ENCODE data around the gene HAPLN3. TPM values are rescaled to one million over a fixed set of nuclear protein-coding genes. Genes with fewer than 3 reads are reported as not detected.

HAPLN3 gene
- total and polyA plus RNA-seq, 2 donors (not counting 3 experiments of a cell fraction or from before 2014, with no cell fraction given), result 57.6 to 130 TPM

- BruUV-seq (replicated peaks), result no TSS peak
- H2AFZ ChIP-seq (ENCODE audit: low read depth, low read length), result peak overlapping the region; percentile 90
- H3K4me1 ChIP-seq (ENCODE audit: control insufficient read depth, extremely low read depth, insufficient read depth, low read length), result peaks cover 12% of the 10 kb centered on the region
- H3K4me2 ChIP-seq (ENCODE audit: insufficient read depth, low read length), result peak overlapping the region; percentile 84
- no peaks in the 10 kb centered on the region for H3K9me3 ChIP-seq (replicated peaks; ENCODE audit: control insufficient read depth, insufficient read depth, low read length)
- H3K9me1 ChIP-seq (replicated peaks; ENCODE audit: control insufficient read depth, extremely low read depth, insufficient read depth, low read length), result no peaks in the 10 kb centered on the region
- H3K79me2 ChIP-seq (ENCODE audit: control insufficient read depth, insufficient read depth, low read length), result no peaks in the 10 kb centered on the region
- H3K9ac ChIP-seq (replicated peaks; ENCODE audit: extremely low read depth, insufficient read depth, low read length), result peak overlapping the region; percentile 83
- H3K36me3 ChIP-seq (ENCODE audit: control insufficient read depth in 2 of 2, extremely low read depth in 1 of 2, insufficient read depth in 2 of 2, low read length in 2 of 2), result no peaks in the 10 kb centered on the region
- intact Hi-C loops (cut with micrococcal nuclease) (no loop called here), dilution Hi-C loops (cut with MboI; ENCODE audit: extremely low pct_ligation_motif_present, low sequenced_read_pairs) (no loop called here)
- no peak overlapping the region for H3K27ac ChIP-seq (ENCODE audit: insufficient read depth, low read depth, low read length)
- DNase-seq (ENCODE audit: low read depth, low spot score) (no peak), FAIRE-seq (no peak)
- no peaks in the 10 kb centered on the region for H3K27me3 ChIP-seq (ENCODE audit: control insufficient read depth in 2 of 2, insufficient read depth in 2 of 2, low read length in 2 of 2)
- TF ChIP-seq FOS (IDR thresholded peaks at IDR 0.05; ENCODE audit: borderline replicate concordance, insufficient read depth, low read length), result no peak
- no peak for TF ChIP-seq MAX (IDR thresholded peaks at IDR 0.05; ENCODE audit: insufficient read depth, insufficient read length)
- no peak for TF ChIP-seq GATA2 (IDR thresholded peaks at IDR 0.05; ENCODE audit: insufficient read depth, insufficient read length, low read depth, low read length)
- no peak for TF ChIP-seq MYC (IDR thresholded peaks at IDR 0.05; ENCODE audit: low read depth, low read length)
- TF ChIP-seq JUN (IDR thresholded peaks at IDR 0.05; ENCODE audit: borderline replicate concordance, insufficient read depth, insufficient read length, low read depth), result no peak
- TF ChIP-seq EZH2 (IDR thresholded peaks at IDR 0.05; ENCODE audit: borderline replicate concordance, low read depth, low read length, severe bottlenecking), result no peak
- TF ChIP-seq, protein P1, sequence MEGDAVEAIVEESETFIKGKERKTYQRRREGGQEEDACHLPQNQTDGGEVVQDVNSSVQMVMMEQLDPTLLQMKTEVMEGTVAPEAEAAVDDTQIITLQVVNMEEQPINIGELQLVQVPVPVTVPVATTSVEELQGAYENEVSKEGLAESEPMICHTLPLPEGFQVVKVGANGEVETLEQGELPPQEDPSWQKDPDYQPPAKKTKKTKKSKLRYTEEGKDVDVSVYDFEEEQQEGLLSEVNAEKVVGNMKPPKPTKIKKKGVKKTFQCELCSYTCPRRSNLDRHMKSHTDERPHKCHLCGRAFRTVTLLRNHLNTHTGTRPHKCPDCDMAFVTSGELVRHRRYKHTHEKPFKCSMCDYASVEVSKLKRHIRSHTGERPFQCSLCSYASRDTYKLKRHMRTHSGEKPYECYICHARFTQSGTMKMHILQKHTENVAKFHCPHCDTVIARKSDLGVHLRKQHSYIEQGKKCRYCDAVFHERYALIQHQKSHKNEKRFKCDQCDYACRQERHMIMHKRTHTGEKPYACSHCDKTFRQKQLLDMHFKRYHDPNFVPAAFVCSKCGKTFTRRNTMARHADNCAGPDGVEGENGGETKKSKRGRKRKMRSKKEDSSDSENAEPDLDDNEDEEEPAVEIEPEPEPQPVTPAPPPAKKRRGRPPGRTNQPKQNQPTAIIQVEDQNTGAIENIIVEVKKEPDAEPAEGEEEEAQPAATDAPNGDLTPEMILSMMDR (IDR thresholded peaks at IDR 0.05; ENCODE audit: extremely low read depth in 1 of 2, insufficient read depth in 1 of 2, low read depth in 1 of 2, low read length in 2 of 2), result no peak
- TF ChIP-seq POLR2A (IDR thresholded peaks at IDR 0.05; ENCODE audit: low read depth, low read length), result no peak
- no peak for TF ChIP-seq POLR2AphosphoS5 (IDR thresholded peaks at IDR 0.05; ENCODE audit: insufficient read depth, low read depth, low read length)
- ChIA-PET CTCF (interaction anchor here (3.5 kb wide), 1 partner anchor 9 kb away, joined by 20 read pairs; no protein-coding TSS in a partner anchor), POLR2A (no interaction called here)
- H3K4me3 ChIP-seq (replicated peaks in 1 of 3; ENCODE audit: insufficient read depth in 1 of 3, low read depth in 1 of 3, low read length in 3 of 3), result peak overlapping the region in 2 of 3 experiments; percentile 60 to 77
- no peaks in the 10 kb centered on the region for H4K20me1 ChIP-seq (replicated peaks; ENCODE audit: control insufficient read depth, extremely low read depth, insufficient read depth, low read length)
These were observed 18.5 kb upstream of the HAPLN3 start for GRCh38 chr15:88913850-88914169.
